Bladder microvascular endothelial cell (primary cell): Measurements from ENCODE around the gene KCNQ1. TPM values are rescaled to one million over a fixed set of nuclear protein-coding genes. Genes with fewer than 3 reads are reported as not detected.

ENCODE experiments used
- total RNA-seq: library from RNA; depleted of rRNA; stranded (reverse); fragments of >200 nt; gene quantifications from 2 replicates; pipeline ENCODE4 v1.2.3, GENCODE V29; 2014

Gene KCNQ1, protein sequence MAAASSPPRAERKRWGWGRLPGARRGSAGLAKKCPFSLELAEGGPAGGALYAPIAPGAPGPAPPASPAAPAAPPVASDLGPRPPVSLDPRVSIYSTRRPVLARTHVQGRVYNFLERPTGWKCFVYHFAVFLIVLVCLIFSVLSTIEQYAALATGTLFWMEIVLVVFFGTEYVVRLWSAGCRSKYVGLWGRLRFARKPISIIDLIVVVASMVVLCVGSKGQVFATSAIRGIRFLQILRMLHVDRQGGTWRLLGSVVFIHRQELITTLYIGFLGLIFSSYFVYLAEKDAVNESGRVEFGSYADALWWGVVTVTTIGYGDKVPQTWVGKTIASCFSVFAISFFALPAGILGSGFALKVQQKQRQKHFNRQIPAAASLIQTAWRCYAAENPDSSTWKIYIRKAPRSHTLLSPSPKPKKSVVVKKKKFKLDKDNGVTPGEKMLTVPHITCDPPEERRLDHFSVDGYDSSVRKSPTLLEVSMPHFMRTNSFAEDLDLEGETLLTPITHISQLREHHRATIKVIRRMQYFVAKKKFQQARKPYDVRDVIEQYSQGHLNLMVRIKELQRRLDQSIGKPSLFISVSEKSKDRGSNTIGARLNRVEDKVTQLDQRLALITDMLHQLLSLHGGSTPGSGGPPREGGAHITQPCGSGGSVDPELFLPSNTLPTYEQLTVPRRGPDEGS
- total RNA-seq: 0.13 and 0.32 TPM in 2 replicates

DNA sequence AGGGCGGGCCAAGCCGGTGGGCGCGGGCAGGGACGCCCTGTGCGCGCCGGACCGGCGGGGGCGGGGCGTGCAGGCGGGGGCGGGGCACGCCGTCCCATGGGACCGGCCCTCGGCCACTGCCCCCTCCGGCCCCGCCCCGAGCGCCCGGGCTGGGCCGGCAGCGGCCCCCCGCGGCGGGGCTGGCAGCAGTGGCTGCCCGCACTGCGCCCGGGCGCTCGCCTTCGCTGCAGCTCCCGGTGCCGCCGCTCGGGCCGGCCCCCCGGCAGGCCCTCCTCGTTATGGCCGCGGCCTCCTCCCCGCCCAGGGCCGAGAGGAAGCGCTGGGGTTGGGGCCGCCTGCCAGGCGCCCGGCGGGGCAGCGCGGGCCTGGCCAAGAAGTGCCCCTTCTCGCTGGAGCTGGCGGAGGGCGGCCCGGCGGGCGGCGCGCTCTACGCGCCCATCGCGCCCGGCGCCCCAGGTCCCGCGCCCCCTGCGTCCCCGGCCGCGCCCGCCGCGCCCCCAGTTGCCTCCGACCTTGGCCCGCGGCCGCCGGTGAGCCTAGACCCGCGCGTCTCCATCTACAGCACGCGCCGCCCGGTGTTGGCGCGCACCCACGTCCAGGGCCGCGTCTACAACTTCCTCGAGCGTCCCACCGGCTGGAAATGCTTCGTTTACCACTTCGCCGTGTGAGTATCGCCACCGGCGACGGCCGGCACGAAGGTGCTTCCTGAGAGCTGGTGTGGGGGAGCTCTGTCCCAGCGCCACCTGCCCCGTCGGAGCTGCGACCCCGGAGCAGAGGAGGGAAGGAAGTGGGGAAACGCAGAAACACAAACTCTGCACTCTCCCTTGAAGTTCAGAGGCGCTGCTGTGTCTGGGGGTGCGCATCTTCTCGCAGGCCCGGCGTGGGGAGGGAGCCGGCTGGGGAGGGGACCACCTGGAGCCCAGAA is at the start of gene KCNQ1:
KCNQ1 (plus strand) TSS at position 188 of the 925 bp plus-strand sequence; CDS start at position 279, 91 bp downstream.

DNA sequence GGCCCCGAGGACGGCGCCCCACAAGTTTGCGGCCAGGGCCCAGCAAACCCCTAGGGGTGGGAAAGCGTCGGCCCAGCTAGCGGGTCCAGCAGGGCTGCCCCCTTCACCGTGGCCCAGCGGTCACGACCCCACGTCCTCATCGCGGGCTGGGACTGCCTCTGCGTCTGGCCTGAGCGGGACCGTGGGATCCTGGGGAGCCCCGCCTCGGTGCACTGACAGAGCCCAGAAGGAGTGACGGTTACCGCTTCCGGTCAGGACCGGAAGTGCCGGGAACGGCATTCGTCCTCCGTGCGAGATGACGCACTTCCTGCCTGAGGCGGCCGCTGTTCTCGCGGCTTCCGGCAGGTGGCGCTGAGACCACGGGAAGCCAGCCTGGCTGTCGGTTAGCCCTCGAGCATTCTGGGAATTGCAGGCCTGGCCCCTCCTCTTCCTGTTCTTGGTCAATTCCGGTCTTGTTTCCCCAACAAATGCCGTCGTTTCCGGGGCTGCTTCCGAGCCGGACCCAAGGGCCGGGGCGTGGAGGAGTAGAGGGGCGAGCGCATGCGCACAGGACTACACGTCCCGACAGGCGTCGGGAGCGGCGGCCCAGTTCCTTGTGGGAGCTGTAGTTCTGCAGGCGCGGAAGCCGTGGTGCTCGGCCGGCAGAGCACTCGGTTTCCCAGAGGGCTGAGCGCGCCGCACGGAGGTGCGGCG is 44.6 kb upstream of the KCNQ1 start, which contains the start of gene TSSC4:
TSSC4 (plus strand) TSS at position 682 of the 693 bp plus-strand sequence. CDS start 1,884 bp downstream, outside the sequence.

DNA sequence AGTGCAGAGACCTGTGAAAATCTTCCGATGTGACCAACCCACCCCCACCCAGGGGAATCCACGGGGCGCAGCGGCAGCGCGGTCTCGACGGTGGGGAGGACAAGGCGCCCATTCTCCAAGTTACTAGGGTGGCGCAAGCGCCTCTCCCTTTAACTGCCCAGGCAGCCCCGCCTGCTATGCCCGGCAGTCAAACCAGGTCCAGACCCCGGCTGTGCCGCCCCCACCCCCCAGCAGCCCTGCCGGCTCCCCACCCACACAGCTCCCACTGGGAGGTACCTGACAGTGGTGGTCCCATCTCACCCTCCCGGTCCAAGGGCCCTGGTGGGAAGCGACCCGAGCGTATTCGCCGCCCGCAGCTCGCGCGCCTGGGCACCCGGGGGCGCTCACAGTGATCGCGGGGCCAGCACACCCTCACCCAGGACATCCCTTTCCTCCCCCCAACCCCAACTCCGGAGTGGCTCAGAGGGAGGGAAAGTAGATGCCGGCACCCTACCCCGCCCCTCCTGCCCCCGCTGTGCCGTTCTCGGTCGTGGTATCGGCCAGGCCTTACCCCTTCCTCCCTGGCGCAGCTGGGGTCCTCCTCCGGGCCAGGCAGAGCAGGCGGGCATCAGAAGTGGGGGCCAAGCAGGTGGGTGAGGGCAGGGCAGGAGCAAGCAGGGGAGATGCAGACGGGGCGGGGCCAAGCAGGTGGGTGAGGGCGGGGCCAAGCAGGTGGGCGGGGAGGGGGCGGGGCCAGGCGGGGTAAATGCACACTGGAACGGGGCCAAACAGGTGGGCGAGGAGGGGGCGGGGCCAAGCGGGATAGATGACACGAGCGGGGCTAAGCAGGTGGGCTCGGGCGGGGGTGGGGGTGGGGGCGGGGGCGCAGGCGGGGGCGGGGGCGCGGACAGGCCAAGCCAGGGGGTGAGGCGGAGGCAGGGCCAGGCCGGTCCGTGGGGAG is 657 bp upstream of the KCNQ1 start, which contains the start of gene TRPM5:
TRPM5 (minus strand) TSS at position 634 of the 940 bp plus-strand sequence. CDS start 21,478 bp downstream, outside the sequence.

DNA sequence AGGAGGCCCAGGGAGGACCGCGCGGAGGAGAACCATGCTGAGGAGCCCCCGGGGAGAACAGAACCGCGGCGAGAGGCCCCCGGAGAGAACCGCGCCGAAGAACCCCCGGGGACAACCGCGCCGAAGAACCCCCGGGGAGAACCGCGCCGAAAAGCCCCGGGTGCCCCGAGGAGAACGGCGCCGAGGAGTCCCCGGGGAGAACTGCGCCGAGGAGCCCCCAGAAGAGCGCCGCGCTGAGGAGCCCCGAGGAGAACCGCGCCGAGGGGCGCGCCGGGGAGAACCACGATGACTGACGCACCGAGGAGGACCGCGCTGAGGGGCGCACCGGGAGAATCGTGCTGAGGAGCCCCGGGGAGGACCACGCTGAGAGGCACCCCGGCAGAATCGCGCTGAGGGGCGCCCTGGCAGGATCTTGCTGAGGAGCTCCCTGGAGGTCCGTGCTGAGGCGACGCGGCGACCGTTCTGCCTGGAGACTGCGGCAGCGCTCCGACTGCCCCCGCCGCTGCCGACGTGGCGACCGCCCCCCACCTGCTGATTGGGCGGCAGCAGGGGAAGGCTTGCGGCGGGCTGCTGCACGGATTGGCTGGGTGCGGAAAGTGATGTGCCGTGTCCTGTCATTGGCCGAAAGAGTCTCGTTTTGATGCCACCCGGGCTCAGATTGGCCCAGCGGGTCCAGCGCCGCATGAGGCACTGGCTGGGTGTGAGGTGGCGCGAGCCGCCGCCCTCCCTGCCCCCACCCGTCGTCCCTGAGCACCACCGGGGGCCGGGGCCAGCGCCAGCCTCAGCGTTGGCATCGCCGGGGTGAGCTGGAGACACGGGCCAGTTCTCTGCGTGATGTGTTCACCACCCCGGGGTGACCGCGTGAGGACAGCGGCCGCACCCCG is 255.0 kb downstream of the KCNQ1 start, which contains the start of gene KCNQ1OT1:
KCNQ1OT1 (minus strand) TSS at position 464 of the 884 bp plus-strand sequence.

DNA sequence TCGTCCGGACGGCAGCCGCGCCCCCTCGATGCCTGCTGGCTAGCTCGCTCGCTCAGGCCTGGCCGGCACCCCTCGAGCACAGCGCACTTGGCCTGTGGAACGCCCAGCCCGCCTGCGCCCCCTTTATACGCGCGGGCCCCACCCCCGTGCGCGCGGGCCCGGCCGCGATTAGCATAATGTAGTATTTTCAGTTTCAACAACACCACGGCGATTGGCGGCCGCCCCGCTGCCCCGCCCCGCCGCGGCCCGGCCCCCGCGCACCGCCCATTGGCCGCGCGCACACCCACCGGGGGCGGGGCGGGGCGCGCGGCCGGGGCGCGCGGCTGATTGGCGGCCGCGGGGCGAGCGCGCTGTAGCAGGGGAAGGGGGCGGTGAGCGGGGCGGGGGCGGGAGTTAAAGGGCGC is 440.9 kb downstream of the KCNQ1 start, which contains the start of gene CDKN1C:
CDKN1C (minus strand) TSS at position 98 of the 404 bp plus-strand sequence. CDS start 319 bp downstream, outside the sequence.

Other genes with a start within 250 kb of the KCNQ1 start
- gene ASCL2, start 174.4 kb upstream of the KCNQ1 start, total RNA-seq: not detected in 2 replicates
- not detected in 2 replicates for gene C11orf21, start 143.1 kb upstream of the KCNQ1 start, total RNA-seq
- gene TSPAN32, start 143.0 kb upstream of the KCNQ1 start, total RNA-seq: not detected in 2 replicates
- gene CD81, start 67.7 kb upstream of the KCNQ1 start, total RNA-seq: 172 and 595 TPM in 2 replicates
- 55.9 and 60.8 TPM in 2 replicates for gene TSSC4, start 44.3 kb upstream of the KCNQ1 start, total RNA-seq
- not detected in 2 replicates for gene TRPM5, start 494 bp upstream of the KCNQ1 start, total RNA-seq